GM13976 (cell line): Measurements from ENCODE around the gene NPAS2.

Source experiments
- DNase-seq: peaks from one replicate; pipeline ENCODE4 v3.0.0; 2012; ENCODE audit warnings: low spot score
- CTCF ChIP-seq: IDR thresholded peaks from 2 replicates; pipeline ENCODE4 v1.5.1; 2012; ENCODE audit warnings: borderline replicate concordance, mild to moderate bottlenecking; ENCODE audit not compliant: insufficient read depth; ENCODE audit errors: extremely low read depth, missing control alignments, control extremely low read depth
- in situ Hi-C: fragments of 300-500 bp; cut with MboI; formaldehyde crosslinking; loops from one replicate; pipeline ENCODE4 v1.12.0; 2022; ENCODE audit warnings: low sequenced_read_pairs, mixed read lengths, inconsistent platforms; ENCODE audit not compliant: unreplicated experiment

Gene NPAS2

DNA sequence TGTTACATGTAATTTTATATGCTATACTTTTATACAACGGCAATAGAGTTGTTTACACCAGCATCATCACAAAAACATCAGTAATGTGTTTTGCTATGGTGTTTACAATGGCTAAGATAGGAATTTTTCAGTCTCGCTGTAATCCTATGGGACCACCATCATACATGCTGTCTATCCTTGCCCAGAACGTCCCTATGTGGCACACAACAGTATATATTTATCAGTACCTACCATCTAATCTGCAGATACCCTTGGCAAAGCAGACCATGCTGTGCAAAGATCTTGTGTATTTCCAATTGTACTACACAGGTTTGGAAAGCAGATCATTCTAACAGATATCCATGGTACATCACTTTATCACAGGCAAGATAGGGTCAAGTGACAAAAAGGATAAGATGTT lies 197.4 kb downstream of the NPAS2 start:
- in situ Hi-C loops: no loop called here
- no peak for TF ChIP-seq CTCF
- DNase-seq: no peak

DNA sequence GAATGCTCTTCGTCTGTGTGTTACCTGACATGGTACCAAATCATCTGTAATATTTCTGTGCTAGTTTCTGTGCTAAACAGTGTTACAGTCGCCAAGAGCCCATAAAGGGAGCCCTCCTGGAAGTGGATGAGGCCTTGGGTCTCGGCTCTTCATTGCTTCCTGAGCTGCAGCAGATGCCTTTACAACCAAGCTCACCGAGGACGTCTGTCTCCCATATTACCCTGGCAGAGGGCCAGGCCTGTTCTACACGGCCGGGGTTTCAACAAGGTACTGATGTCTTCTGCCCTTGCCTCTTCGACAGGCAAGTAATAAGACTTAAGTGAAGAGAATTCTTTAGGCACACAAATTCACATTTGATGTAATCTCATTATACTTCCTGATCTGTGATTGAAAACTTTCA lies 199.0 kb downstream of the NPAS2 start:
- no peak for DNase-seq
- in situ Hi-C loops: no loop called here

GRCh38 chr2:101022221-101022620 lies 202.3 kb downstream of the NPAS2 start:
- in situ Hi-C loops: loop anchor here (10.0 kb wide), 1 partner anchor 133 kb away; the partner anchor contains the start of gene TBC1D8
- DNase-seq: no peak
- TF ChIP-seq CTCF: no peak

More for the DNA sequence above, 199.0 kb downstream of the NPAS2 start:
- TF ChIP-seq CTCF: no peak

DNA sequence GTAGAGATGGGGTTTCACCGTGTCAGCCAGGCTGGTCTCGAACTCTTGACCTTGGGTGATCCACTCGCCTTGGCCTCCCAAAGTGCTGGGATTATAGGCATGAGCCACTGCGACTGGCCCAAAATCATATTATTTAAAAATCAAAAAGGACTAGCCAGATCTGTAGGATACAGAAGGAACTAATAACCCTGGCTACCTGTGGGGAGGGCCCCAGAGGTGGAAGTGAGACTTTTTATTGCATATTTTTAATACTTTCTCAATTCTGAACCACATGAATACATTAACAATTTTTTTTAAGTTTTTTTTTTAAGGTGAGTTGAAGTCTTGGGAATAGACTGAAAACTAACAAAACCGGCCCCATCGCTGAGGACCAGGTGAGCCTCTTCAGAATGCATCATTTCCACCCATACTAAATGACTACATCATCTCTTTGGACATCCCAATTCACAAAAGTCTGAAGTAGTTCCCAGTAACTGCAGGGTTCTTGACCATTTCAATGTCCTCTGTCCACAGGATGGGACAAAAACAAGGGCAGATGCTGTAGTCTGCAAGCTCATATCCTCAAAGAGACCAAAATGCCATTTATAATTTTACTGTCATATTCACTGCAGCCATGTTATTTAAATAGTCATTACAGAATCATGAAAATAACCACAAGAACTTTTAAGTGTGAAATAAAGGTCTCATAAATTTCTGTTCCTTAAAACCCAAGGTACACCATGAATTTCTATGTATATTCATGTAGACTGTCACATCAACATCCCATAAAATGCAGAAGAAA lies 203.6 kb downstream of the NPAS2 start:
- in situ Hi-C loops: loop anchor here (10.0 kb wide), 1 partner anchor 131 kb away; the partner anchor contains the start of gene TBC1D8
- no peak for TF ChIP-seq CTCF
- no peak for DNase-seq

- DNase-seq: no peak
- in situ Hi-C loops: loop anchor here (10.0 kb wide), 1 partner anchor 129 kb away; the partner anchor contains the start of gene TBC1D8
- TF ChIP-seq CTCF: no peak
These were observed 205.6 kb downstream of the NPAS2 start for GRCh38 chr2:101025561-101025960.

DNA sequence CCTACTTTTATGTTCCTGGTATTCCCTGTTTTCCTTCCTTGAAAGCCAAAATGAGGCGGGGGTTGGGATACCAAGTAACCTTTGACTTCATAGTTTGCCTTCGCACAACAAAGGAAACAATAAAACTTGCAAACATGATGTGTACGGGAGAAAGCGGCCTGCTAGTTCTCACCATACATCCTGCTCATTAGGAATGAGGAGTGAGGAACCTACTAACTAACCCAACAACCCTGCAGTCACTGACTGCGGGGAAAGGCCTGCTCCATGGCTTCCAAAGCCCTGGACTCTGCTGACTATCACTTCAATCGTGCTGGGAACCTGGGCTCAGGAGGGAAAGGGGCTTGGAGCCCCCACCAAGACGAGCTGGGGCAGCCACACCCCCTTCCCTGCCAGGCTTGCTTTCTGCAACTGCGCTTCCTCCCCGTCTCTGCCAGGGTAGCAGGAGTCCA lies 206.3 kb downstream of the NPAS2 start:
- in situ Hi-C loops: loop anchor here (10.0 kb wide), 1 partner anchor 129 kb away; the partner anchor contains the start of gene TBC1D8
- TF ChIP-seq CTCF: no peak
- DNase-seq: no peak
